ENCODE results near the gene C4orf50.

DNA sequence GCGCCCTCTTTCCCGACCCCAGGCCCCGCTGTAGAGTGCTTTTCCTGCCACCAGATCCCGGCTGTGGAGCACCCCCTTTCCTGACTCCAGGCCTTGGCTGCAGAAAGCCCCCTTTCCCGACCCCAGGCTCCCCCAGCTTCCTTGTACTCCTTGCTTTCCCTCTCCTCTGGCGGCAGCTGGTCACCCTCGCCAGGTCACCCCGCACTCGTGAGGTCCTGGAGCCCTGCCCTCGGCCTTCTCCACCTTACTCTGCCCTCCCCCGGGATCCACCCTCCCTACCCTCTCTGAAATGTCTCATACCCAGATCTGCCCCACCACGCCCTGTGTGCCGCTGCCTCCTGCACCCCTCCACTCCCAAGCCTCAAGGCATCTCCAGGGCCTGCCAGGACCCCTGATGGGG lies 25.0 kb upstream of the C4orf50 start:
- TF ChIP-seq, protein P1, sequence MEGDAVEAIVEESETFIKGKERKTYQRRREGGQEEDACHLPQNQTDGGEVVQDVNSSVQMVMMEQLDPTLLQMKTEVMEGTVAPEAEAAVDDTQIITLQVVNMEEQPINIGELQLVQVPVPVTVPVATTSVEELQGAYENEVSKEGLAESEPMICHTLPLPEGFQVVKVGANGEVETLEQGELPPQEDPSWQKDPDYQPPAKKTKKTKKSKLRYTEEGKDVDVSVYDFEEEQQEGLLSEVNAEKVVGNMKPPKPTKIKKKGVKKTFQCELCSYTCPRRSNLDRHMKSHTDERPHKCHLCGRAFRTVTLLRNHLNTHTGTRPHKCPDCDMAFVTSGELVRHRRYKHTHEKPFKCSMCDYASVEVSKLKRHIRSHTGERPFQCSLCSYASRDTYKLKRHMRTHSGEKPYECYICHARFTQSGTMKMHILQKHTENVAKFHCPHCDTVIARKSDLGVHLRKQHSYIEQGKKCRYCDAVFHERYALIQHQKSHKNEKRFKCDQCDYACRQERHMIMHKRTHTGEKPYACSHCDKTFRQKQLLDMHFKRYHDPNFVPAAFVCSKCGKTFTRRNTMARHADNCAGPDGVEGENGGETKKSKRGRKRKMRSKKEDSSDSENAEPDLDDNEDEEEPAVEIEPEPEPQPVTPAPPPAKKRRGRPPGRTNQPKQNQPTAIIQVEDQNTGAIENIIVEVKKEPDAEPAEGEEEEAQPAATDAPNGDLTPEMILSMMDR (IDR thresholded peaks at IDR 0.05): no peak
- TF ChIP-seq POLR2A (IDR thresholded peaks at IDR 0.05): no peak
